H1 (cell line): ENCODE results near the gene CPZ. TPM values are rescaled to one million over a fixed set of nuclear protein-coding genes. Genes with fewer than 3 reads are reported as not detected.

Experiments used
- BACH1 ChIP-seq: IDR thresholded peaks from 2 replicates; pipeline ENCODE4 v1.6.1; 2012; ENCODE audit warnings: low read length, improper control_type of control experiment
- POLR2A ChIP-seq, 2 experiments: IDR thresholded peaks; 1 replicate in 1 of 2; 2 replicates in 1 of 2; pipeline ENCODE4 v1.6.1; 2011; ENCODE audit warnings: low read depth in 2 of 2, low read length in 2 of 2, mild to moderate bottlenecking in 2 of 2; ENCODE audit errors: control extremely low read depth in 1 of 2
- RAD21 ChIP-seq, 2 experiments: IDR thresholded peaks in 1 of 2; conservative IDR thresholded peaks in 1 of 2; 2 replicates each; pipeline ENCODE4 v1.6.1; 2011; ENCODE audit warnings: low read depth in 2 of 2, low read length in 2 of 2, improper control_type of control experiment in 1 of 2, inconsistent platforms in 1 of 2, mild to moderate bottlenecking in 1 of 2, moderate library complexity in 1 of 2
- RNF2 ChIP-seq: fragments of 200-900, 300-1000 bp; sonication (generic); IDR thresholded peaks from 2 replicates; pipeline ENCODE4 v1.7.1; 2016; ENCODE audit warnings: borderline replicate concordance, low read depth, mild to moderate bottlenecking, antibody characterized with exemption, low read length; ENCODE audit not compliant: poor library complexity, severe bottlenecking; ENCODE audit errors: missing control alignments
- polyA plus RNA-seq, 7 experiments: library from polyadenylated mRNA; depleted of rRNA in 3 of 7; stranded (reverse) in 5 of 7; unstranded in 2 of 7; fragments of >200 nt in 5 of 7; fragments of 200-250 nt in 2 of 7; gene quantifications; 1 replicate in 5 of 7; 2 replicates in 1 of 7; 4 replicates in 1 of 7; pipeline versions ENCODE4 v1.2.1 to v1.2.3, GENCODE V29; 2011 to 2013; ENCODE audit warnings: missing spikeins in 2 of 7, mixed read lengths in 2 of 7
- total RNA-seq: library from RNA; stranded (reverse); fragmentation: NEBNext Ultra II Directional; extraction: Animal tissue kit (Norgen Biotek cat#: 25700); gene quantifications from 2 replicates; pipeline ENCODE4 v1.2.1, GENCODE V29; 2021

CPZ gene
- total and polyA plus RNA-seq, 2 of the 8 experiments (the other 6 are each of a cell fraction or from before 2014, with no cell fraction given) = 28.8 to 40.7 TPM

- TF ChIP-seq RNF2 = no peak
- no peak for TF ChIP-seq RAD21 (IDR thresholded peaks at IDR 0.05 in 1 of 2, conservative IDR thresholded peaks at IDR 0.05 in 1 of 2; ENCODE audit: low read depth in 2 of 2, low read length in 2 of 2)
- no peak for TF ChIP-seq BACH1
- TF ChIP-seq POLR2A (IDR thresholded peaks at IDR 0.05; ENCODE audit: control extremely low read depth in 1 of 2, low read depth in 2 of 2, low read length in 2 of 2) = 0 out of 3 replicates have a peak, but pooled peaks of 1 of the 2 experiments have one; percentile 34
Observed at GRCh38 chr4:8580321-8581093, 12.1 kb upstream of the CPZ start, which contains the start of gene GPR78 (continued).
